Endothelial cell of hepatic sinusoid (primary cell): ENCODE data around the gene UBL4B.
"Not testable (repeated sequence)": the region's sequence is repeated elsewhere in the genome, so short reads cannot be mapped to it uniquely, and the experiment has no call there.

Experiments
- in situ Hi-C: cut with HindIII; loops from 2 replicates; pipeline ENCODE4 v1.10.0; 2017; ENCODE audit warnings: low sequenced_read_pairs

The UBL4B gene

DNA sequence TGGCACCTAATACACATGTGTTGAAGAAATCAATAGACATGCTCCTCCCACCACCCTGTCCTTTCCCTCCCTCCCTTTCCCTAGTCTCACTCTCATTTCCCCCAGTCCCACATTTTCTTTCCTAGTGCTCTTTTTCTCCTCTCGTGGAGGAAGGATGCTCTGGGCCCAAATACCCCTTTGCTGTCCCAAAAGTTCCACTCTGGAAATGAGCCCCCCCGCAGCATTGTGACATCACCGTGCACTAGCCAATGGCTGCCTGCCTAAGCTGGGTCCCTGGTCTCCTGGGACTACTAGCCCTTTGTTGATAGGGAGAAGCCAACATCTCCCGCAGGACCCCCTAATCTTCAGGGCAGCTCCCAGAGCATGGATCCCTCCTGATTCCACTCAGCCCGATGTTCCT is at the start of gene UBL4B:
TSS of gene UBL4B (plus strand) at position 301 of the 400 bp plus-strand sequence. CDS start at position 393, 92 bp downstream.
- in situ Hi-C loops = no loop called here

- in situ Hi-C loops = no loop called here
Measured at GRCh38 chr1:110062612-110063011, 49.6 kb upstream of the UBL4B start.

DNA sequence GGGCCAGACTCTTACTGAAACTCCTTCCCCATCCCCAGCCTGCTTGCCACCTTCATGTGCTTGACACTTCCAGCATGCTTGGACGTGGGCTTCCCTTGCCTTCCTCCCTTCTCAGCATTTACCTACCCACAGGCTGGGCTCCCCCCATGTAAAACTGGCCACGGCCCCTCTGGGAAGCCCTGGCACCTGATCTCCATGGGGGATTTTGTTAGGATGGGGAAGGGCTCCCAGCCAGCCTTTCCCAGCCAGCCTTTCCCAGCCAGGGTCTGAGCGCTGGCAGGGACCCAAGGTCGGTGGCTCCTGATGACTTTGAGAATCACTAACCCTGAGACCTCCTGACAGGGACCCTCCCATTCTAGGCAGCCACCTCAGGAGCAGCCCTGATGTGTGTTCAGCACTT is 48.5 kb upstream of the UBL4B start:
- in situ Hi-C loops = no loop called here

DNA sequence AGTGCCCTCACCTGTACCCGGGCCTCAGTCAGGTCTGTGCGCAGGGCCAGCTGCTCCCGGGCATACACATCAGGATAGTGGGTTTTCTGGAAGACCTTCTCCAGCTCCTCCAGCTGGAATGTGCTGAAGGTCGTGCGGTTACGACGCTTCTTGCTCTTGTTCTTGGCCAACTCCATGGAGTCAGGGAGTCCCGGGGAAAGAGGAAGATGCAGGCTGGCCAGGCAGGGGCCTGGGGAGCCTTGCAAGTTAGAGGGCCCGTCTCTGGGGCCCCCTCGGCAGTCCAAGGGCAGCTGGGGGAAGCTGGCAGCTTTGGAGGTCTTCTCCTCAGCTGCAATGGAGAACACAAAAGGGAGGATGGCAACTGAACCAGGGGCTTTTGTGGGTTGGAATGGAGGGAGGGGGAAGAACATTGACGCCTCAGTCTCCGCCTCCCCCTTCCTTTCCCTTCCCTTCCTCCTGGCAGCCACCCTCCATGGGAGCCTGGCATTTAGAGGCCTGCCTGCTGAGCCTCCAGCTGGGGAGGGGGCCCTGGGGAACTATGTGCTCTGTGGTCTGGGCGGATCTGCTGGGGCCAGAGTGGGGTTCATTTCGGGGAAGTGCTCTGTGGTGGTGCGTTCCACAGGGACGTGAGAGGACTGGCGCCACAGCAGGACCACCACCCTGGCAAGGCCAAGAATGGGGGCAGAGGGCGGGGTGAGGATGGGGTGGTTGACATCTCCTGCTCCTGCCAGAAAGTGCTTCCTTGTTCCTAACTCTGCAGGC is 47.5 kb upstream of the UBL4B start:
- in situ Hi-C loops = no loop called here

GRCh38 chr1:110065841-110066240 is 46.4 kb upstream of the UBL4B start:
- in situ Hi-C loops = no loop called here

DNA sequence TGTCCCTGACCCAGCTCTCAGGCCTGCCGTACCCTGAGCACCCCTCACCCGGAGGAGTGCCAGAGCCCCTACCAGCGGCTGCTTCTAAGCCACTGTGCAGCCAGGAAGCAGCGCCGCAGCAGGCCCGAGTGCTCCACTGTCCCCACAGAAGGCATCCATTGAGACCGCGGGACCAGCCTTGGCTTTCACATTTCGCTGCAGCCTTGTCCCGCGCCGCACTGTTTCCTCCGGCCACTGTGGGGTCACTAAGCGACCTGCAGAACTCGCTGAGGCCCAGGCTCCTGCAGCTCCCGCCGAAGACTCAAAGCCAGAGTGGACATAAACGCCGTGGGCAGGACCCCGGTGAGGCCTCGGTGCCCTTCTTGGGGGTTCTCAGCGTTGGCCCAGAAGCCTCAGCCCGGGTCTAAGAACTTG is 44.8 kb upstream of the UBL4B start:
- in situ Hi-C loops = no loop called here

DNA sequence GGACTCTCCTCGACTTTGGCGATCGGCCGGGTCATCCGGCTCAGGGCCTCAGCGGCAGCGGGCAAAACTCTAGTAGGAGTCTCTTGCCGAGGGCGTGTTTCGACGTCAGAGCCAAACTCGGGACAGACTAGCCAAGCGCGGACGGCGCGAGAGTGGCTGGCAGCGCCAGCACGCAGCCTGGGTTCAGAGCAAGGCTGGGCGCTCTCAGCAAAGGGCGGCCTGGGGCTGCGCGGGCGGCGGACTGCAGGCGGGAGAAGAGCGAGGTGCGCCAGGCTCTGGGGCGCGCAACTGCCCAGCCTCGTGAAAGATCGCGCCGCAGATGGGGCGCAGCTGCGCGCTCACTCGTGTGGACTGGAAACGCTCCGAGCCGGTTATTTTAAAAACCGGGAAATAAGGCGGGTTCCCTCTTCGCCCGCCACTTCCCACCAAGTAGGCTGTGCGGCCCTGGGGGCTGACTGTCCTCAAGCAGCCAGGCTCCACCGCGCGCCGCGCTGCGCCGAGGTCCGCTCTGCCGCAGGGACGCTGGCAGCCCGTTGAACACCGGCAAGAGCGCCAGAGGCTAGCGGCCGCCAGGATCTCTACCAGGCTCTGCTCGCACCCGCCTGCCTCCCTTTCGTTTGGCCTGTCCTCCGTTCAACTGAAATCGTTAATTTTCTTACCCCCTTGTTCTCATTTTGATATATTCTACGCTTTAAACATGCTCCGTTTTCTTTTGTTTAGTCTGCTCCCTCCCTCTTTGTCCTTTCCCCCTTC is 44.2 kb upstream of the UBL4B start:
- in situ Hi-C loops = no loop called here

DNA sequence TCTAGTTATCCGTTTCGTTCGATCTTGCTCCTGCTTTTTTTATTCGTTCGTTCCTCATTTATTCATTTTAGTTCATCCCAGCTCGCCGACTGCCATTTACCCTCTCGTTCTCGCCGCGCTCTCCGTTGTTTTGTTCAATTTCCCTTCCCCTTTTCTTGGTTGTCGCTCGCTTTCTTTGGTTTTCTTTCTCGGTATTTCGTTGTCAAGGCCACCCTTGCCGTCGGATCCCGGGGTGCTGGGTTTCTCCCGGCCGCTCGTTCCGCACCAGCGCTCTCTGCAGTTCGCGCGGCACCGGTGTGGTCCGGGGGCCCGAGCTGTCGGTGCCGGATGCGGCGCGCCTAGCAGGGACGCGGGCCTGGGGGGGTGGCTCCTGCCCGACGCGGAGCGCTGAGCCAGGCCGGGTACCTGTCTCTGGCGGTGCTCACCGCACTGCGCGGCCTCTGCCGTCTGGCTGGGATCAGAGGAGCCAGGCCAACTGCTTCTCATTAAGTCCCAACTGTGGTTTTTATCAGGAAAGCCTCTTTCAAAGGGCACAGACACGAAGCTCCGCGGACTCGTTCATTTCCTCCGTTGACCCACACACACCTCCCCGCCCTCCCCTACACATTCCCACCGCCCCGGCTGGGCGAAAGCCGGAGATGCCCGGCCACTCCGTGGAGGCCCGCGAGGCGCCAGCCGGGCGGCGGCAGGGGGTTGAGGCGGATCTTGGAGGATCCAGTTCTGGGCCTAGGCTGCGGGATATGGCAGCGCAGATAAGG is 43.4 kb upstream of the UBL4B start:
- in situ Hi-C loops = no loop called here

DNA sequence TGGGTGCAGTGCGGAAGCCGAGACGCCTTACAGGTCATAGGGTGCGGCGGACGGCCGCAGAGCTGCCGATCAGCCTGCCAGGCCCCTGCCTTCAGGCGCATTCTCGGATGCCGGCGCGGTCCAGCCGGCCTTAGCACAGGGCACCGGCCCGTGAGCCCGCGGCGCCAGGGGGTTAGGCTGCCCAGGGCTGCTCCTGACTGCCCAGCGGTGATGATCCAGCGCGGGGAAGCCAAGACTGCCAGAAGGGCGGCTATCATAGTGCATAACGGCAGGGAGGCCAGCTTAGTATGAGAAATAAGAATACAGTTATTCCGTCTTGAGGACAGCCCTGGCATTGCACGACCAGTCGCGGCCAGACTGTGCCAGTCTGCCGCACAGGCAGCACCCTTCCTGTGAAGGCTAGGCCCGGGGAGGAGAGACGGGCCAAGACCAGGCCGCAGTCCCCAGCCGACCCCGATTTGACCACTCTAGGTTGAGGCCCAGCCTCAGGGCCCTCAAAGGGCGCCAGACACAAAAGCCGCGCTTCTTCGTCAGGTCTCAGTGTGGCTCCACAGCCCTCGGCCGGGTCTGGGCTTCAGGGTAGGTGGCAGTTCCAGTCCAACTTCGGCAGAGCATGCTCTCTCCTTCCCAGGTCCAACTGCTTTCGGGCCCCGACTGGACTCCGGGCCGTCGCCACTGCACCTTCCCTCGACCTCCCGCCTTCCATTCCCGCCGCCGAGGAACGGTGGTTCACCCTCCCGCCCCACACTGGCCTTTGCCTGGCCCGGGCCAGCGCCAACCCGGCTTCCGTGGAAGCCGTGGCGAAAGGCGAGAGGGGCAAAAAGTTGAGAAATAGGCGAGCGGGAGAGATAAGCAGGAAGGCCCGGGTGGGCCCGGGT is 42.6 kb upstream of the UBL4B start:
- in situ Hi-C loops = no loop called here

DNA sequence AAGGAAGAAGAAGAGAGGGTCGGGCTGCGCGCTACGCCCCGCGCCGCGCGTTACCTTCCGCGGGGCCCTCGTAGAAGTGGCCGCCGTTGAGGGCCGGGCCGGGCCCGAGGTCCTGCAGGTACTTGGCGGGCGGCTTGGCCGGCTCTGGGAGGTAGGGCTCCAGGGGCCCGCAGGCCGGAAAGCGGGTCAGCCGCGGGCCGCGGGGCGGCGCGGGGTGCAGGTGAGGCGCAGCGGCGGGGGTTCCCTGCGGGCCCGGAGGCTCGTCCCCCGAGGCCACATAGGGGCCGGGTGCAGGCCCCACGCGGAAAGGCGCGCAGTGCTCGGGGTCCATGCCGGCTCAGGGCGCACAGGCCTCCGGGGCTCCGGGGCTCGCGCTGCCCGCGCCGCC is 42.0 kb upstream of the UBL4B start:
- in situ Hi-C loops = no loop called here

DNA sequence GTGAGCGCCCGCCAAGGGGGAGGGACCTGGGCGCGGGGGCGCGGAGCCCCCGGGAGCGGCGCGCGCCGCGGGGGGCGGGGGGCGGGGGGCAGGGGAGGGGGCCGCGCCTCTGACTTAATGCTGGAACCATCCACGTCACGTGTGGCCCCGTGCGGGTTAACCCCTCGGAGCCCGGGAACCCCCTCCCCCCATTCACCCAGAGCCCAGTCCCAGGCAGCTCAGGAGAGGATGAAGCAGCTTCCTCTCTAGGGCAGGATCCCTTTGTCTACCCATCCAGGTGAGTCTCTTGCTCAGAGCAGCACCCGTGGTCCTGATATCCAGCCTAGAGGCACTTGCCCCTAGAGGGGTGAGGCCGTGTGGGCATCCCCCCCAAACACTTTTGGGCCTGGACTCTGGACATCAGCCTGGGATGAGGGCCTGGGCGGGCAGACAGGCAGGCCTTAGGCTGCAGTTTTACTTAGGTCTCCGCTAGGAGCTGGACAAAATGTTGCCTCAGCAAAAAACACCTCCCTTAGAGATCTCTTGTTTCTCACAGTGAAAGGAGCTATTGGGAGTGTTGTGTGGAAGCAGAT is 41.5 kb upstream of the UBL4B start, which contains the start of gene ALX3:
TSS of gene ALX3 (minus strand) at position 2 of the 572 bp plus-strand sequence. CDS start 60 bp downstream, outside the sequence.
- in situ Hi-C loops = no loop called here

DNA sequence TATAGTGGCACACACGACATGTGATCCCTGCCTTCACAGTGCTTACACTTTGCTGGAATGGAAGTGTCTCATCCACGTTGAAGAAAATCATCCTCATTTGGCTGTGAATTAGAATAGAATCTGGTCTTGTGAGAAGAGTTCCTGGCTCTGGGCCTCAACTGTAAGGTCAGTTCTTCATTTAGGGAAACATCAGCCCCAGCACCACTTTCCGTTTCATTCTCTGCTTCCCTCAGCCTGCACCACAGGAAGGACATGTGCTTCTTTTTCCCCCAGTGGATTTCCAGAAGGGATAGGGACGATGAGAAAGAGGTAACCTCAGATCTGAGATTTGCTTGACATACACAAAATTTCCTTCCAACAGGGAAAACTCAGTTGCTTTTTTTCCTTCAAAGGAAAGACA is 38.1 kb upstream of the UBL4B start:
- in situ Hi-C loops = no loop called here

GRCh38 chr1:110076789-110077500 is 35.3 kb upstream of the UBL4B start:
- in situ Hi-C loops = no loop called here

DNA sequence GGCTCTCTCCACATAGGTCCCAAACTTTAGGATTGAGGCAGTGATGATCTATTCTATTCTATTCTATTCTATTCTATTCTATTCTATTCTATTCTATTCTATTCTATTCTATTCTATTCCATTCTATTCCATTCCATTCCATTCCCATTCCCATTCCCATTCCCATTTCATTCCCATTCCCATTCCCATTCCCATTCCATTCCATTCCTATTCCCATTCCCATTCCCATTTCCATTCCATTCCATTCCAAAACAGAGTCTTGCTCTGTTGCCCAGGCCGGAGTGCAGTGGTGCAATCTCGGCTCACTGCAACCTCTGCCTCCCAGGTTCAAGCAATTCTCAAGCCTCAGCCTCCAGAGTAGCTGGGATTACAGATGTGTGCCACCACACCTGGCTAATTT is 32.2 kb upstream of the UBL4B start:
- in situ Hi-C loops = not testable (repeated sequence)

- in situ Hi-C loops = no loop called here
Measured at GRCh38 chr1:110081061-110081460, 31.2 kb upstream of the UBL4B start.

GRCh38 chr1:110082477-110082876 is 29.8 kb upstream of the UBL4B start:
- in situ Hi-C loops = no loop called here

DNA sequence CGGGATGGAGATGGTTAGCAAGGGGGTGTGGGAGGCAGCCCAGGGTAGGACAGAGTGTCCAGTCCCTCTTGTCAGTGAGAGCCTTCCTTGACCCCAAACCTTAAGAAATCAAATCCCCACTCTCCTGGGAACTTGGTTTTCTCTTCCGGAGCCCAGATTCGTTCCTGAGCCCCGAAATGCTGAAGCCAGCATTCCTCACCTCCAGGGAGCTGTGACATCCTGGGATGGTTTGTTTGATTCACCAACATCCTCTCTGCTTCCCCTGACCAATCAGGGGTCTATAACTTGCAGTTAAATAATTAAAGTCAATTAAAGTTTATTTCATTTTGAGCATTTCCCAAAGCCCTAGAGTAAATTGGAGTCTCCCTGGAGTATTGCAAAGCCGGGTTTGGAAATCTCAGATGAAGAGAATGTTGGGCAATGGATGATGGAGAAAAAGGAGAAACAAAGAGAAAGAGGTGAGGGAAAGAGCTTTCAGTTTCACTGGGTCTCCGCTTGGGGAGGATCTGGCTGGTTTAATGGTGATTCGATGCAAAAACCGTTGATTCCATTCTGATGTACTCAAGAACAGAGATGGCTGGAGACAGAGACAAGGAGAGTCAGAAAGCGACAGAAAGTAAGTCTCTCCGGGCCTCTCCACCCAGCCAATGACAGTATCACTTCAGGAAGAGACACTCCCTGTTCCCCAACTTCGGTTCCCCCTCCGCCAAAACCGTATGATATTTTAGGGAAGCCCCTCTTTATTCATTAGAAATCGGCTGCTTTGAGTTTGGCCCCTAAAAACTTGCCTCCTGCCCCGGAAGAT is 29.0 kb upstream of the UBL4B start:
- in situ Hi-C loops = no loop called here

DNA sequence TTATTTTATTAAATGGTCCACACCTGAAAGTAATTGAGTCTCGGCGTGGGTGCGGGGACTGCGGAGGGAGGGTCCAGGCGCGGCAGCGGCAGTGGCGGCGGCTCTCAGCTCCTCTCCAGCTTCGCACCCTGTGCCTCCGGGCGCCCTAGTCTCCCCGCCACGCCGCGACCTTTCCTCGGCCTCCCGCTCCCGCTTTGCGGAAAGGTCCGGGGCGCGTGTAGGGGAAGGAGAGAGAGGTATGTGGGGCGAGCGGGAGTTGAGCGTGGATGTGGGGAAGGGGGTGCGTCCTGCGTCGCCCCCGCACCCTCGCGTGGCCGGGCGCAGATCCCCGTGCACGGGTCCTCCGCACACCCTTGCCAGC is 28.4 kb upstream of the UBL4B start:
- in situ Hi-C loops = no loop called here
